Tibial artery (tissue), 4 donors: Measurements from ENCODE around the gene GALR1.

ENCODE experiments used
- DNase-seq, 2 donors: peaks; one replicate each; pipeline ENCODE4 v3.0.0-alpha.2; 2019
- H3K27ac ChIP-seq, 2 donors: fragments of 200-600 bp; sonication (generic) in 1 of 2; 1 replicate in 1 of 2; 2 replicates in 1 of 2; pipeline ENCODE4 v1.5.1; 2018 to 2019; ENCODE audit warnings: mild to moderate bottlenecking in 1 of 2
- H3K27me3 ChIP-seq, 2 donors: fragments of 200-600 bp; sonication (generic) in 1 of 2; one replicate each; pipeline versions ENCODE4 v1.5.1 to v1.6.0; 2016 to 2019
- H3K36me3 ChIP-seq, 3 donors: fragments of 200-600 bp; sonication (generic) in 2 of 3; one replicate each; pipeline ENCODE4 v1.5.1; 2016 to 2019; ENCODE audit warnings: mild to moderate bottlenecking in 2 of 3
- H3K4me1 ChIP-seq, 4 donors: fragments of 200-600 bp; sonication (generic) in 2 of 4; 1 replicate in 3 of 4; 2 replicates in 1 of 4; pipeline ENCODE4 v1.5.1; 2016 to 2019
- H3K4me3 ChIP-seq, 2 donors: fragments of 200-600 bp; sonication (generic) in 1 of 2; 1 replicate in 1 of 2; 2 replicates in 1 of 2; pipeline ENCODE4 v1.5.1; 2018 to 2019; ENCODE audit warnings: mild to moderate bottlenecking in 2 of 2
- H3K9me3 ChIP-seq, 3 donors: fragments of 200-600 bp; sonication (generic) in 1 of 3; one replicate each; pipeline ENCODE4 v1.5.1; 2016 to 2019
- intact Hi-C: fragments of 100-400 bp; cut with DNase I; formaldehyde crosslinking; loops from one replicate; pipeline ENCODE4 v1.15.0; 2023; ENCODE audit warnings: low total_unique reads
- TF ChIP-seq, protein P1 (sequence below), 2 experiments: fragments of 200-600 bp in 1 of 2; fragments of 450-650 bp in 1 of 2; IDR thresholded peaks; one replicate each; pipeline ENCODE4 v1.5.1; 2017 to 2019; ENCODE audit warnings: antibody characterized with exemption in 2 of 2, mild to moderate bottlenecking in 1 of 2, moderate library complexity in 1 of 2

The GALR1 gene

DNA sequence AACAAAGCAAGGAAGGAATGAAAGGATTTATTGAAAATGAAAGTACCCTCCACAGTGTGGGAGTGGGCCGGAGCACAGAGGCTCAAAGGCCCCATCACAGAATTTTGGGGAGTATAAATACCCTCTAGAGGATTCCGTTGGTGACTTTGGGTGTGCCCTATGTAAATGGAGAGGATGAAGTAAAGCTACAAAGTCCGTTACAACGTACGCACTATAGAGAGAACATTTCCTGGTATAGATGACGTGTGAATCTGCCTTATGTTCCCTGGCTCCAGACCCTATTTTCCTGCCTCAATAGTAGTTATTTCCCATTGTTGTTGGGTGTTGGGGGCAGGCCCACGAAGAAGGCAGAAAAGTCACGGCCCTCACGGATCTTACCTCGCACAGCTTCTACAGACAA, 65.3 kb downstream of the GALR1 start:
- no peaks in the 10 kb centered on the region for H3K9me3 ChIP-seq
- no peaks in the 10 kb centered on the region for H3K36me3 ChIP-seq
- DNase-seq: no peak
- no peaks in the 10 kb centered on the region for H3K4me1 ChIP-seq
- H3K27ac ChIP-seq: no peak overlapping the region
- intact Hi-C loops: no loop called here
- TF ChIP-seq, protein P1, sequence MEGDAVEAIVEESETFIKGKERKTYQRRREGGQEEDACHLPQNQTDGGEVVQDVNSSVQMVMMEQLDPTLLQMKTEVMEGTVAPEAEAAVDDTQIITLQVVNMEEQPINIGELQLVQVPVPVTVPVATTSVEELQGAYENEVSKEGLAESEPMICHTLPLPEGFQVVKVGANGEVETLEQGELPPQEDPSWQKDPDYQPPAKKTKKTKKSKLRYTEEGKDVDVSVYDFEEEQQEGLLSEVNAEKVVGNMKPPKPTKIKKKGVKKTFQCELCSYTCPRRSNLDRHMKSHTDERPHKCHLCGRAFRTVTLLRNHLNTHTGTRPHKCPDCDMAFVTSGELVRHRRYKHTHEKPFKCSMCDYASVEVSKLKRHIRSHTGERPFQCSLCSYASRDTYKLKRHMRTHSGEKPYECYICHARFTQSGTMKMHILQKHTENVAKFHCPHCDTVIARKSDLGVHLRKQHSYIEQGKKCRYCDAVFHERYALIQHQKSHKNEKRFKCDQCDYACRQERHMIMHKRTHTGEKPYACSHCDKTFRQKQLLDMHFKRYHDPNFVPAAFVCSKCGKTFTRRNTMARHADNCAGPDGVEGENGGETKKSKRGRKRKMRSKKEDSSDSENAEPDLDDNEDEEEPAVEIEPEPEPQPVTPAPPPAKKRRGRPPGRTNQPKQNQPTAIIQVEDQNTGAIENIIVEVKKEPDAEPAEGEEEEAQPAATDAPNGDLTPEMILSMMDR (IDR thresholded peaks at IDR 0.05): no peak
- no peak overlapping the region for H3K4me3 ChIP-seq
- no peaks in the 10 kb centered on the region for H3K27me3 ChIP-seq

- TF ChIP-seq, protein P1 (IDR thresholded peaks at IDR 0.05): no peak
- Histone ChIP-seq H3K4me3 (no peak overlapping the region), H3K4me1 (no peaks in the 10 kb centered on the region), H3K27ac (no peak overlapping the region), H3K9me3 (no peaks in the 10 kb centered on the region), H3K27me3 (no peaks in the 10 kb centered on the region), H3K36me3 (no peaks in the 10 kb centered on the region)
- DNase-seq: no peak
- intact Hi-C loops: no loop called here
These were observed 66.4 kb downstream of the GALR1 start for GRCh38 chr18:77316008-77316407.

GRCh38 chr18:77316641-77317040, 67.0 kb downstream of the GALR1 start:
- Histone ChIP-seq H3K4me1 (no peaks in the 10 kb centered on the region), H3K36me3 (no peaks in the 10 kb centered on the region), H3K27me3 (no peaks in the 10 kb centered on the region), H3K4me3 (no peak overlapping the region), H3K27ac (no peak overlapping the region), H3K9me3 (no peaks in the 10 kb centered on the region)
- DNase-seq: no peak
- TF ChIP-seq, protein P1 (IDR thresholded peaks at IDR 0.05): no peak
- intact Hi-C loops: no loop called here

GRCh38 chr18:77320971-77321559, 71.4 kb downstream of the GALR1 start:
- H3K4me1 ChIP-seq: no peaks in the 10 kb centered on the region
- TF ChIP-seq, protein P1 (IDR thresholded peaks at IDR 0.05): no peak
- no peaks in the 10 kb centered on the region for H3K9me3 ChIP-seq
- no peaks in the 10 kb centered on the region for H3K27me3 ChIP-seq
- no peak overlapping the region for H3K4me3 ChIP-seq
- H3K27ac ChIP-seq: no peak overlapping the region
- intact Hi-C loops: no loop called here
- H3K36me3 ChIP-seq: no peaks in the 10 kb centered on the region
- no peak for DNase-seq

DNA sequence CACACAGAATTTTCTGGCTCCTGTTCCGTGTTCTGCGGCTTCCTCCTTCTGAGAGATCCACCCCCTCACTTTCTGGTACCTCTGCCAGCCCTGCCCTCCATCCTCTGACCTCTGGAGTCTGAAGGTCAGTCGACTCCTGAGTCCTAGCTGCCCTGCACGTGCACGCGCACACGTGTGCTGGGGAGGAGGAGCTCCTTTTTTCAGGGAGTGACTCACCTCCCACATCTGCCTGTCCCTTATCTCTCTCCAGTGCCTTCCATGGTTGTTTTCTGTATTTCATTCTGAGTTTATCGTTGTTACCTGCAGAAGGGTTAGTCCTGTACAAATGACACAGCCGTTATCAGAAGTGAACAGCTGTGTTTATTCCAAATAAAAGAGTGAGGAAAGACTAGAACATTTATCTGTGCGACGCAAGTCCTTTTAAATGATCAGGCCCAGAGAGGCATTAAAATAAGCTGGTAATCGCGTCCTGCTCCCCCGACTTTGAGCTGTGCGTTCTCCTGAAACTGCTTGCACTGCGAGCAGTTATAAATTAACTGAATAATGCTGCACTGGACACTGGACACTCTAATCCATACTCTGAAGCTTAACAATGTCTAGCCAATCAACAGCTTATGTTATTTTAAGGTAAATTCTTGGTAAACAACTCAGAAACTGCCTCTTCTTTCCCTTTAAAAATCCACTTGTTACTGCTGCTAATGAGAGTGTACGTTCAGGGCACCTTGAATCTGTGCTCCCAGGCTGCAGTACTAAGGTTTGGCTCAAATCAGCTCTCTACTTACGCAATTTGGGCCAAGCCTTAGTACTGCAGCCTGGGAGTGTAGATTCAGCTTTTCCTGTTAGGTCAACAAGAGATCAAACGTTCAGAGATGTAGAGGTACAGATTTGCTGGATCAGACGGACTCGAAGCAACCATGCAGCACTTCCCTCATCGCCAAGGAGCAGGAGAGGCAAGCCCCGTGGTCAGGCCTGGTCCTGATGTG, 72.5 kb downstream of the GALR1 start:
- Histone ChIP-seq H3K27me3 (no peaks in the 10 kb centered on the region), H3K4me3 (no peak overlapping the region), H3K4me1 (no peaks in the 10 kb centered on the region), H3K27ac (no peak overlapping the region), H3K36me3 (no peaks in the 10 kb centered on the region), H3K9me3 (no peaks in the 10 kb centered on the region)
- no peak for DNase-seq
- intact Hi-C loops: no loop called here
- TF ChIP-seq, protein P1 (IDR thresholded peaks at IDR 0.05): no peak
